Uterus (tissue), 4 donors: ENCODE results near the gene VAMP2. TPM values are rescaled to one million over a fixed set of nuclear protein-coding genes. Genes with fewer than 3 reads are reported as not detected.

ENCODE experiments used
- DNase-seq, 2 donors: peaks; one replicate each; pipeline ENCODE4 v3.0.0-alpha.2; 2019 to 2020
- H3K27ac ChIP-seq, 2 donors: fragments of 200-600 bp; sonication (generic); 1 replicate in 1 of 2; 2 replicates in 1 of 2; pipeline ENCODE4 v1.5.1; 2016 to 2018
- H3K27me3 ChIP-seq, 2 donors: fragments of 200-600 bp; sonication (generic); one replicate each; pipeline ENCODE4 v1.5.1; 2018 to 2019; ENCODE audit warnings: control low read depth in 1 of 2
- H3K36me3 ChIP-seq, 2 donors: fragments of 200-600 bp; sonication (generic); one replicate each; pipeline ENCODE4 v1.5.1; 2019; ENCODE audit warnings: control low read depth in 1 of 2
- H3K4me1 ChIP-seq, 2 donors: fragments of 200-600 bp; sonication (generic); one replicate each; pipeline ENCODE4 v1.5.1; 2018 to 2019; ENCODE audit warnings: control low read depth in 1 of 2
- H3K4me3 ChIP-seq, 2 donors: fragments of 200-600 bp; sonication (generic); 1 replicate in 1 of 2; 2 replicates in 1 of 2; pipeline ENCODE4 v1.5.1; 2018 to 2019; ENCODE audit warnings: mild to moderate bottlenecking in 1 of 2
- H3K9me3 ChIP-seq, 2 donors: fragments of 200-600 bp; sonication (generic); one replicate each; pipeline ENCODE4 v1.5.1; 2019; ENCODE audit warnings: control low read depth in 1 of 2
- POLR2A ChIP-seq, 2 donors: fragments of 450-650 bp; IDR thresholded peaks; one replicate each; pipeline ENCODE4 v1.6.1; 2016; ENCODE audit warnings: antibody characterized with exemption in 2 of 2, mild to moderate bottlenecking in 1 of 2, moderate library complexity in 1 of 2
- intact Hi-C: fragments of 100-400 bp; cut with DNase I; formaldehyde crosslinking; loops from one replicate; pipeline ENCODE4 v1.15.1; 2023; ENCODE audit warnings: low total_unique reads
- total RNA-seq, 4 donors: library from RNA; depleted of rRNA in 3 of 4; stranded (reverse); fragments of >200 nt in 3 of 4; gene quantifications; one replicate each; pipeline versions ENCODE4 v1.1.0 to v1.2.4, GENCODE V29; 2014 to 2023
- TF ChIP-seq, protein P1 (sequence below), 4 experiments: fragments of 200-600 bp in 2 of 4; fragments of 450-650 bp in 2 of 4; sonication (generic) in 2 of 4; IDR thresholded peaks; one replicate each; pipeline ENCODE4 v1.5.1; 2016 to 2019; ENCODE audit warnings: antibody characterized with exemption in 4 of 4, mild to moderate bottlenecking in 2 of 4, moderate library complexity in 1 of 4
- donor health status: DM: yes; HTN: yes; CAD: no.

The VAMP2 gene
- total RNA-seq, 4 donors from 2014 or later: 6.7 to 150 (median 14.1) TPM

GRCh38 chr17:8161289-8162232 is 1.2 kb downstream of the VAMP2 start:
- Histone ChIP-seq H3K4me1 (peaks cover 14 to 26% of the 10 kb centered on the region in 2 donors), H3K36me3 (no peaks in the 10 kb centered on the region), H3K4me3 (peak overlapping the region; percentile 80 to 96), H3K27me3 (no peaks in the 10 kb centered on the region), H3K27ac (peak overlapping the region; percentile 97 to 100), H3K9me3 (no peaks in the 10 kb centered on the region)
- TF ChIP-seq, protein P1, sequence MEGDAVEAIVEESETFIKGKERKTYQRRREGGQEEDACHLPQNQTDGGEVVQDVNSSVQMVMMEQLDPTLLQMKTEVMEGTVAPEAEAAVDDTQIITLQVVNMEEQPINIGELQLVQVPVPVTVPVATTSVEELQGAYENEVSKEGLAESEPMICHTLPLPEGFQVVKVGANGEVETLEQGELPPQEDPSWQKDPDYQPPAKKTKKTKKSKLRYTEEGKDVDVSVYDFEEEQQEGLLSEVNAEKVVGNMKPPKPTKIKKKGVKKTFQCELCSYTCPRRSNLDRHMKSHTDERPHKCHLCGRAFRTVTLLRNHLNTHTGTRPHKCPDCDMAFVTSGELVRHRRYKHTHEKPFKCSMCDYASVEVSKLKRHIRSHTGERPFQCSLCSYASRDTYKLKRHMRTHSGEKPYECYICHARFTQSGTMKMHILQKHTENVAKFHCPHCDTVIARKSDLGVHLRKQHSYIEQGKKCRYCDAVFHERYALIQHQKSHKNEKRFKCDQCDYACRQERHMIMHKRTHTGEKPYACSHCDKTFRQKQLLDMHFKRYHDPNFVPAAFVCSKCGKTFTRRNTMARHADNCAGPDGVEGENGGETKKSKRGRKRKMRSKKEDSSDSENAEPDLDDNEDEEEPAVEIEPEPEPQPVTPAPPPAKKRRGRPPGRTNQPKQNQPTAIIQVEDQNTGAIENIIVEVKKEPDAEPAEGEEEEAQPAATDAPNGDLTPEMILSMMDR (IDR thresholded peaks at IDR 0.05): no peak
- TF ChIP-seq POLR2A (IDR thresholded peaks at IDR 0.05): no peak
- DNase-seq: no peak
- intact Hi-C loops: no loop called here

- Histone ChIP-seq H3K9me3 (no peaks in the 10 kb centered on the region), H3K27ac (peak overlapping the region; percentile 97 to 100), H3K4me3 (no peak overlapping the region), H3K4me1 (peaks cover 14 to 26% of the 10 kb centered on the region in 2 donors), H3K36me3 (no peaks in the 10 kb centered on the region), H3K27me3 (no peaks in the 10 kb centered on the region)
- intact Hi-C loops: no loop called here
- DNase-seq: no peak
- no peak for TF ChIP-seq POLR2A (IDR thresholded peaks at IDR 0.05)
- TF ChIP-seq, protein P1 (IDR thresholded peaks at IDR 0.05): no peak
Measured at GRCh38 chr17:8160741-8161221, 2.0 kb downstream of the VAMP2 start.

DNA sequence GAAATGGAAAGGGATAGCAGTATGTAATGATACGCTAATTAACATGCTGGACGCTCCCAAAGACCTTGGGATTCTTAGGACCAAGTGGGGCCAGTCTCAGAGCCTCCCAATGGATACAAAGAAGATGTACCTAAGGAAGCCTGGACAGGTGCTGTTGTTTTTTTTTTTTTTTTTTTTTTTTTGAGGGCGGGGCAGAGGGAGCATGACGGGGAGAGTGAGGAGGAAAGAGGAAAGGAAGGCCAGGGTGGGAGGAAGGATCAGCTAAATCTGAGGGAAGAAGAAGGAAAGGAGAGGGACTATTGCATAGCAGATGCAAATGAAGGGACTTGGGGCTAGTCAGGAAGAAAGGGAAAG is 2.5 kb downstream of the VAMP2 start:
- peak overlapping the region; percentile 99 to 100 for H3K27ac ChIP-seq
- no peaks in the 10 kb centered on the region for H3K9me3 ChIP-seq
- intact Hi-C loops: no loop called here
- H3K4me1 ChIP-seq: peaks cover 14 to 26% of the 10 kb centered on the region in 2 donors
- DNase-seq: no peak
- no peaks in the 10 kb centered on the region for H3K27me3 ChIP-seq
- no peaks in the 10 kb centered on the region for H3K36me3 ChIP-seq
- TF ChIP-seq, protein P1 (IDR thresholded peaks at IDR 0.05): no peak
- no peak for TF ChIP-seq POLR2A (IDR thresholded peaks at IDR 0.05)
- no peak overlapping the region for H3K4me3 ChIP-seq

GRCh38 chr17:8159459-8160223 is 3.1 kb downstream of the VAMP2 start:
- H3K4me1 ChIP-seq: peaks cover 13 to 23% of the 10 kb centered on the region in 2 donors
- TF ChIP-seq, protein P1 (IDR thresholded peaks at IDR 0.05): no peak
- no peak for TF ChIP-seq POLR2A (IDR thresholded peaks at IDR 0.05)
- DNase-seq: peak in 1 of 2 donors; percentile 27
- H3K4me3 ChIP-seq: no peak overlapping the region
- H3K27ac ChIP-seq: peak overlapping the region; percentile 99 to 100
- H3K27me3 ChIP-seq: no peaks in the 10 kb centered on the region
- no peaks in the 10 kb centered on the region for H3K9me3 ChIP-seq
- no peaks in the 10 kb centered on the region for H3K36me3 ChIP-seq
- intact Hi-C loops: no loop called here
